Heart right ventricle (tissue), 16 donors: ENCODE results near the gene MAZ. TPM values are rescaled to one million over a fixed set of nuclear protein-coding genes. Genes with fewer than 3 reads are reported as not detected.

ENCODE experiments used
- ATAC-seq, 8 donors: fragments of 200-7000 bp; cut with Tn5 transposase; one replicate each; pipeline ENCODE4 v1.9.1; 2020; ENCODE audit warnings: mild to moderate bottlenecking in 8 of 8, moderate library complexity in 8 of 8, moderate number of reproducible peaks in 1 of 8
- DNase-seq, 2 donors: peaks; one replicate each; pipeline ENCODE4 v3.0.0-alpha.2; 2020
- H3K27ac ChIP-seq, 10 donors: fragments of 200-600 bp; sonication (generic) in 2 of 10; one replicate each; pipeline versions ENCODE4 v1.5.0 to v1.8.0; 2020 to 2022; ENCODE audit warnings: mild to moderate bottlenecking in 3 of 10
- H3K27me3 ChIP-seq, 7 donors: fragments of 200-600 bp; one replicate each; pipeline ENCODE4 v1.8.0; 2021 to 2022; ENCODE audit warnings: mild to moderate bottlenecking in 2 of 7
- H3K36me3 ChIP-seq, 9 donors: fragments of 200-600 bp; sonication (generic) in 1 of 9; one replicate each; pipeline versions ENCODE4 v1.5.0 to v1.8.0; 2020 to 2022; ENCODE audit warnings: mild to moderate bottlenecking in 2 of 9
- H3K4me1 ChIP-seq, 9 donors: fragments of 200-600 bp; sonication (generic) in 1 of 9; one replicate each; pipeline versions ENCODE4 v1.5.0 to v1.8.0; 2020 to 2022; ENCODE audit warnings: mild to moderate bottlenecking in 4 of 9
- H3K4me3 ChIP-seq, 10 donors: fragments of 200-600 bp; sonication (generic) in 2 of 10; one replicate each; pipeline versions ENCODE4 v1.5.0 to v1.8.0; 2020 to 2022; ENCODE audit warnings: mild to moderate bottlenecking in 7 of 10, moderate library complexity in 2 of 10
- H3K9me3 ChIP-seq, 11 donors: fragments of 200-600 bp in 10 of 11; sonication (generic) in 2 of 11; one replicate each; pipeline versions ENCODE4 v1.5.0 to v1.8.0; 2013 to 2022; ENCODE audit warnings: mild to moderate bottlenecking in 2 of 11, control low read depth in 1 of 11, moderate library complexity in 1 of 11
- CTCF ChIP-seq, 9 donors: fragments of 200-600 bp; sonication (generic) in 2 of 9; IDR thresholded peaks; one replicate each; pipeline versions ENCODE4 v1.5.0 to v1.8.0; 2021 to 2022; ENCODE audit warnings: antibody characterized with exemption in 9 of 9, mild to moderate bottlenecking in 5 of 9, moderate library complexity in 1 of 9
- WGBS, 2 donors: extraction: QIAGEN DNeasy Blood & Tissue Kit; methylation state at CpG; one replicate each; pipeline ENCODE4 v1.1.7; 2013; ENCODE audit warnings: inconsistent platforms in 1 of 2; 5-methylcytosine and 5-hydroxymethylcytosine counted together
- intact Hi-C, 10 donors: fragments of 100-400 bp; cut with DNase I; formaldehyde crosslinking; loops; one replicate each; pipeline versions ENCODE4 v1.11.1 to v1.14.2; 2022
- polyA plus RNA-seq, 2 donors: library from polyadenylated mRNA; stranded (reverse); fragments of 200-250 nt; gene quantifications; one replicate each; pipeline ENCODE4 v1.2.3, GENCODE V29; 2013
- total RNA-seq, 10 donors: library from RNA; stranded (reverse); fragmentation: NEBNext Ultra II Directional in 3 of 10; extraction: Animal tissue kit (Norgen Biotek cat#: 25700) in 3 of 10; gene quantifications; one replicate each; pipeline versions ENCODE4 v1.2.1 to v1.2.4, GENCODE V29; 2021 to 2023
- donor health status: Arrhythmogenic right ventricular cardiomyopathy.
- donor health status: ischemic (EF 13 %, LVEDD 7.1; RV severe dilation, severe dysfunction).
- donor health status: healthy with polysubstance abuse.
- donor health status: DM: no; HTN: yes; CAD: no.
- donor health status: DM: no; HTN: no; CAD: no.
- donor health status: ischemic (EF 25% LVEDD 6.9; RV normal size, moderate dysfunction).
- donor health status: ischemic (EF 25% LVEDD 5.7; RV mildly dilated, moderate dysfunction).
- donor health status: healthy.
- donor health status: DM: yes; HTN: yes; CAD: no.
- donor health status: Ischemic cardiomyopathy.
- donor health status: ischemic (EF 35%, LVEDD 5.7; RV mildly dilated, moderate dysfunction).
- donor health status: nonischemic (EF 11% LVEDD 7.7; RV severe dilation, severe dysfunction).
- donor health status: DM: yes; HTN: yes; CAD: no.
- donor health status: PGD.
- donor health status: ischemic (EF 29% LVEDD 5.4; RV normal size, mild dysfunction).
- donor health status: nonischemic (EF 23%, LVEDD 6.1; RV moderate dilation, normal function).

The MAZ gene
- total and polyA plus RNA-seq, 12 donors: 44.2 to 115 (median 66.3) TPM

DNA sequence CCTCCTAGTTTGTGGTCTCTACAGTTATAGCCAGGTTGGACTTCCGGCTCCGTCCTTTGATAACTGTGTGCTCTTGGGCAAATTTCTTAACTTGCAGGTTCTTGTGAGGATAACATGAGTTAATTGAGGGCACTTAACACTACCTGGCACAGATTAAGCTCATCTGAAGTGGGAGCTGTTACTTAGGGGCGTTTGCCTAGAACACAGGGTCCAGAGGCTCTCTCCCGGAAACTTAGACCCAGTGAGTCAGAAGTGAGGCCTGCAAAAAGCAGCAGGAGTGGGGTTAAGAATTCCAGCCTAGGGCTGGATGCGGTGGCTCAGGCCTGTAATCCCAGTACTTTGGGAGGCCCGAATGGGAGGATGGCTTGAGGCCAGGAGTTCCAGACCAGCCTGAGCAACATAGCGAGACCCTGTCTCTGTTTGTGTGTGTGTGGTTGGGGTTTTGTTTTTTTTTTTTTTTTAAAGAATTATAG lies 15.3 kb downstream of the MAZ start:
- 60 to 68% methylated on average over 7 of the region's 7 CpGs for WGBS, 2 donors
- intact Hi-C loops: loop anchor here in 1 of 10 donors (5.0 kb wide), 1 partner anchor 41 kb away; the partner anchor contains the start of gene CDIPT

DNA sequence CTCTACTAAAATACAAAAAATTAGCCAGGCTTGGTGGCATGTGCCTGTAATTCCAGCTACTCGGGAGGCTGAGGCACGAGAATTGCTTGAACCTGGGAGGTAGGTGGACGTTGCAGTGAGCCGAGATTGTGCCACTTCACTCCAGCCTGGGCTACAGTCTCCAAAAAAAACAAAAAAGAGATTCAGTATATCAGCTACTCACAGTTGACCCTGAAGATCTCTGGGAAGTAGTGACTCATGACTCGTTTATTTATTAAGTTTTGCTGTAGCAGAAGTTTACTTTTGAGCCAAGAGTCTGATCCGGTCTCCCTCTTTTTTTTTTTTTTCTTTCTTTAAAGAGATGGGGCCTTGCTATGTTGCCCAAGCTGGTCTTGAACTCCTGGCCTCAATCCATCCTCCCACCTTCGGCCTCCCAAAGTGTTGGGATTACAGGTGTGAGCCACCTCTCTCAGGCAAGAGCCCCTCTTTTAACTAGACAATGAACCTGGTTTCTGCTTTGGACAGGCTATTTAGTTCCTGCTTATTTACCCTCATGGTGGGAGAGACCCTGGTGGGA lies 18.3 kb downstream of the MAZ start:
- 50 to 63% methylated on average over 7 of the region's 7 CpGs for WGBS, 2 donors
- no peak for DNase-seq
- TF ChIP-seq CTCF (IDR thresholded peaks at IDR 0.05): no peak
- Histone ChIP-seq H3K9me3 (no peaks in the 10 kb centered on the region), H3K27ac (peak overlapping the region; percentile 65 to 83 (median 80)), H3K4me3 (peak overlapping the region in 3 of 10 donors; percentile 3 to 18 (median 16)), H3K27me3 (no peaks in the 10 kb centered on the region), H3K36me3 (peaks cover 0 to 22% (median 0%) of the 10 kb centered on the region in 9 donors), H3K4me1 (peaks cover 27 to 78% (median 68%) of the 10 kb centered on the region in 9 donors)
- intact Hi-C loops: loop anchor here in 1 of 10 donors (5.0 kb wide), 1 partner anchor 38 kb away; the partner anchor contains the start of gene CDIPT
- peak in 7 of 8 donors; percentile 9 to 40 (median 30) for ATAC-seq

More for the DNA sequence above, 15.3 kb downstream of the MAZ start:
- Histone ChIP-seq H3K27me3 (no peaks in the 10 kb centered on the region), H3K36me3 (peaks cover 0 to 35% (median 0%) of the 10 kb centered on the region in 9 donors), H3K4me3 (peak overlapping the region in 9 of 10 donors; percentile 44 to 82 (median 76)), H3K9me3 (no peaks in the 10 kb centered on the region), H3K4me1 (peaks cover 27 to 92% (median 84%) of the 10 kb centered on the region in 9 donors), H3K27ac (peak overlapping the region; percentile 39 to 94 (median 87))
- peak in 1 of 8 donors; percentile 15 for ATAC-seq
- no peak for TF ChIP-seq CTCF (IDR thresholded peaks at IDR 0.05)
- DNase-seq: no peak

- H3K4me3 ChIP-seq: peak overlapping the region in 4 of 10 donors; percentile 4 to 18 (median 14)
- WGBS, 2 donors: 57 to 67% methylated on average over 10 of the region's 10 CpGs
- no peaks in the 10 kb centered on the region for H3K9me3 ChIP-seq
- ATAC-seq: peak; percentile 45 to 79 (median 68)
- no peak for TF ChIP-seq CTCF (IDR thresholded peaks at IDR 0.05)
- intact Hi-C loops: no loop called here
- peak; percentile 52 to 56 for DNase-seq
- H3K27me3 ChIP-seq: no peaks in the 10 kb centered on the region
- H3K36me3 ChIP-seq: peaks cover 0 to 25% (median 0%) of the 10 kb centered on the region in 9 donors
- H3K27ac ChIP-seq: peak overlapping the region; percentile 65 to 83 (median 80)
- H3K4me1 ChIP-seq: peaks cover 23 to 72% (median 61%) of the 10 kb centered on the region in 9 donors
Observed at GRCh38 chr16:29825145-29826044, 19.1 kb downstream of the MAZ start.

DNA sequence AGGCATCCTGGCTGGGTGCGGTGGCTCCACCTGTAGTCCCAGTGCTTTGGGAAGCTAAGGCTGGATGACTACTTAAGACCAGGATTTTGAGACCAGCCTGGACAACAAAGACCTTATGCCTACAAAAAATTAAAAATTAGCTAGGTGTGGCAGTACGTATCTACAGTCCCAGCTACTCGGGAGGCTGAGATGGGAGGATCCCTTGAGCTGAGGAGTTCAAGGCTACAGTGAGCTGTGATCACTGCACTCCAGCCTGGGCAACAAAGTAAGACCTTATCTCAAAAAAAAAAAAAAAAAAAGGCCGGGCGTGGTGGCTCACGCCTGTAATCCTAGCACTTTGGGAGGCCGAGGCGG lies 20.0 kb downstream of the MAZ start:
- H3K27ac ChIP-seq: peak overlapping the region in 9 of 10 donors; percentile 65 to 83 (median 81)
- H3K36me3 ChIP-seq: peaks cover 0 to 34% (median 7%) of the 10 kb centered on the region in 9 donors
- no peak for ATAC-seq
- no peak for DNase-seq
- WGBS, 2 donors: 76 to 93% methylated on average over 5 to 7 of the region's 8 CpGs
- H3K9me3 ChIP-seq: no peaks in the 10 kb centered on the region
- H3K4me3 ChIP-seq: no peak overlapping the region
- H3K4me1 ChIP-seq: peaks cover 23 to 74% (median 52%) of the 10 kb centered on the region in 9 donors
- no peak for TF ChIP-seq CTCF (IDR thresholded peaks at IDR 0.05)
- intact Hi-C loops: no loop called here
- no peaks in the 10 kb centered on the region for H3K27me3 ChIP-seq
